IMR-90 (cell line): ENCODE measurements around the gene LRRC4C. TPM values are rescaled to one million over a fixed set of nuclear protein-coding genes. Genes with fewer than 3 reads are reported as not detected.

Experiments
- ATAC-seq: fragments of 200-7000 bp; cut with Tn5 transposase; 2 replicates; pipeline ENCODE4 v1.9.1; 2020; ENCODE audit warnings: low read depth, mild to moderate bottlenecking, moderate library complexity
- BruUV-seq: library from RNA; stranded (reverse); fragments of 400-500 nt; replicated peaks from 2 replicates; lab custom pipeline; 2021; lab: Mats Ljungman, UMichigan
- CTCF ChIA-PET: fragments of 300-600 bp; formaldehyde crosslinking; extraction: SDS; loops from one replicate; lab custom pipeline; 2021; ENCODE audit warnings: antibody characterized with exemption; lab: Yijun Ruan, JAX
- POLR2A ChIA-PET: fragments of 300-600 bp; sonication (Branson Sonifier 250); formaldehyde crosslinking; loops from one replicate; lab custom pipeline; 2022; ENCODE audit warnings: antibody characterized with exemption; ENCODE audit not compliant: unreplicated experiment; lab: Charles Lee
- DNase-seq: peaks from one replicate; pipeline ENCODE4 v3.0.0; 2013
- H2AFZ ChIP-seq: replicated peaks from 2 replicates; pipeline ENCODE3; 2013; ENCODE audit warnings: low read length, mild to moderate bottlenecking; ENCODE audit not compliant: poor library complexity
- H2AK5ac ChIP-seq: 2 replicates; pipeline ENCODE4 v1.6.1; 2013; ENCODE audit warnings: low read depth, low read length, inconsistent platforms
- H2AK9ac ChIP-seq: replicated peaks from 2 replicates; pipeline ENCODE3; 2013; ENCODE audit warnings: mild to moderate bottlenecking, low read depth, low read length, moderate library complexity; ENCODE audit not compliant: poor library complexity
- H2BK120ac ChIP-seq: 2 replicates; pipeline ENCODE4 v1.6.1; 2013; ENCODE audit warnings: low read depth, low read length, inconsistent platforms
- H2BK15ac ChIP-seq: 3 replicates; pipeline ENCODE4 v1.6.1; 2013; ENCODE audit warnings: low read depth, low read length, inconsistent platforms
- H2BK20ac ChIP-seq: 2 replicates; pipeline ENCODE4 v1.6.1; 2013; ENCODE audit warnings: low read depth, mild to moderate bottlenecking, inconsistent platforms, low read length, moderate library complexity
- H2BK5ac ChIP-seq: 2 replicates; pipeline ENCODE4 v1.6.1; 2013; ENCODE audit warnings: mild to moderate bottlenecking, low read depth, low read length, inconsistent platforms; ENCODE audit not compliant: poor library complexity, severe bottlenecking
- H3K14ac ChIP-seq: replicated peaks from 2 replicates; pipeline ENCODE4 v1.6.1; 2013; ENCODE audit warnings: low read depth, low read length, inconsistent platforms
- H3K18ac ChIP-seq: 2 replicates; pipeline ENCODE4 v1.6.1; 2013; ENCODE audit warnings: low read depth, low read length, control low read depth
- H3K23ac ChIP-seq: 2 replicates; pipeline ENCODE4 v1.6.1; 2013; ENCODE audit warnings: low read depth, low read length, inconsistent platforms
- H3K27ac ChIP-seq: 2 replicates; pipeline ENCODE4 v1.5.1; 2013; ENCODE audit warnings: mild to moderate bottlenecking, control low read depth, low read length; ENCODE audit not compliant: insufficient read depth
- H3K27me3 ChIP-seq: 2 replicates; pipeline ENCODE4 v1.6.1; 2013; ENCODE audit warnings: low read length; ENCODE audit not compliant: control insufficient read depth, insufficient read depth
- H3K36me3 ChIP-seq: 2 replicates; pipeline ENCODE4 v1.6.1; 2013; ENCODE audit warnings: low read length, mixed read lengths; ENCODE audit not compliant: control insufficient read depth, insufficient read depth
- H3K4ac ChIP-seq: 2 replicates; pipeline ENCODE4 v1.6.1; 2013; ENCODE audit warnings: low read depth, low read length, inconsistent platforms
- H3K4me1 ChIP-seq: 2 replicates; pipeline ENCODE4 v1.6.1; 2013; ENCODE audit warnings: low read length, mixed read lengths; ENCODE audit not compliant: control insufficient read depth, insufficient read depth
- H3K4me2 ChIP-seq: 2 replicates; pipeline ENCODE4 v1.6.1; 2013; ENCODE audit warnings: low read depth, mild to moderate bottlenecking, control low read depth, low read length, moderate library complexity
- H3K4me3 ChIP-seq: 2 replicates; pipeline ENCODE4 v1.5.1; 2013; ENCODE audit warnings: low read depth, mild to moderate bottlenecking, control low read depth, low read length, moderate library complexity; ENCODE audit not compliant: insufficient read depth
- H3K56ac ChIP-seq: 2 replicates; pipeline ENCODE4 v1.6.1; 2013; ENCODE audit warnings: low read length, inconsistent platforms; ENCODE audit not compliant: insufficient read depth; ENCODE audit errors: extremely low read depth
- H3K79me1 ChIP-seq, 2 experiments: 2 replicates each; pipeline ENCODE4 v1.6.1; 2013; ENCODE audit warnings: low read length in 2 of 2, inconsistent platforms in 1 of 2, low read depth in 1 of 2
- H3K9ac ChIP-seq: 2 replicates; pipeline ENCODE4 v1.6.1; 2013; ENCODE audit warnings: low read depth, low read length, control low read depth
- H3K9me1 ChIP-seq: 2 replicates; pipeline ENCODE4 v1.6.1; 2013; ENCODE audit warnings: low read length, inconsistent platforms; ENCODE audit not compliant: insufficient read depth
- H3K9me3 ChIP-seq: 2 replicates; pipeline ENCODE4 v1.6.1; 2013; ENCODE audit warnings: low read length; ENCODE audit not compliant: control insufficient read depth, insufficient read depth
- H4K20me1 ChIP-seq: 2 replicates; pipeline ENCODE4 v1.6.1; 2013; ENCODE audit warnings: low read length, inconsistent platforms; ENCODE audit not compliant: insufficient read depth
- H4K5ac ChIP-seq: 2 replicates; pipeline ENCODE4 v1.6.1; 2013; ENCODE audit warnings: mild to moderate bottlenecking, low read depth, low read length, control low read depth
- H4K8ac ChIP-seq, 2 experiments: 2 replicates each; pipeline ENCODE4 v1.6.1; 2013; ENCODE audit warnings: low read depth in 2 of 2, low read length in 2 of 2, control low read depth in 1 of 2, inconsistent platforms in 1 of 2
- H4K91ac ChIP-seq: 2 replicates; pipeline ENCODE4 v1.6.1; 2013; ENCODE audit warnings: low read depth, low read length, inconsistent platforms; ENCODE audit not compliant: insufficient read depth
- BHLHE40 ChIP-seq: fragments of 150-350 bp; IDR thresholded peaks from 2 replicates; pipeline ENCODE4 v1.6.1; 2016; ENCODE audit warnings: mild to moderate bottlenecking, low read depth, low read length
- MAZ ChIP-seq: IDR thresholded peaks from 2 replicates; pipeline ENCODE4 v1.6.1; 2012; ENCODE audit warnings: low read depth, mild to moderate bottlenecking, low read length, improper control_type of control experiment, moderate library complexity, borderline replicate concordance
- MXI1 ChIP-seq: IDR thresholded peaks from 2 replicates; pipeline ENCODE4 v1.6.1; 2012; ENCODE audit warnings: low read depth, mild to moderate bottlenecking, low read length, moderate library complexity, borderline replicate concordance
- NFE2L2 ChIP-seq: fragments of 150-350 bp; IDR thresholded peaks from 2 replicates; pipeline ENCODE4 v1.6.1; 2016; ENCODE audit warnings: low read depth, mild to moderate bottlenecking, low read length
- POLR2A ChIP-seq: IDR thresholded peaks from 2 replicates; pipeline ENCODE4 v1.6.1; 2012; ENCODE audit warnings: mild to moderate bottlenecking, low read depth, low read length
- RAD21 ChIP-seq: IDR thresholded peaks from 2 replicates; pipeline ENCODE4 v1.6.1; 2012; ENCODE audit warnings: low read length, improper control_type of control experiment
- RFX5 ChIP-seq: IDR thresholded peaks from 2 replicates; pipeline ENCODE4 v1.8.0; 2012; ENCODE audit warnings: low read depth, mild to moderate bottlenecking, low read length, moderate library complexity
- USF2 ChIP-seq: fragments of 150-350 bp; IDR thresholded peaks from 2 replicates; pipeline ENCODE4 v1.6.1; 2017; ENCODE audit warnings: mild to moderate bottlenecking, antibody characterized with exemption, low read length, low read depth
- WGBS, 2 experiments: methylation state at CpG; one replicate each; pipeline versions ENCODE4 v1.1.5 to v1.1.7; 2013; ENCODE audit warnings: missing lambda C conversion rate in 2 of 2; ENCODE audit not compliant: insufficient read length in 1 of 2; ENCODE audit errors: extremely low coverage in 2 of 2; 5-methylcytosine and 5-hydroxymethylcytosine counted together
- dilution Hi-C: fragments of 300-500 bp; cut with HindIII; formaldehyde crosslinking; loops from one replicate; pipeline ENCODE4 v1.14.3; 2018; ENCODE audit warnings: low sequenced_read_pairs; ENCODE audit not compliant: unreplicated experiment
- in situ Hi-C: fragments of 300-500 bp; cut with MboI; formaldehyde crosslinking; loops from 3 replicates; pipeline ENCODE4 v1.14.3; 2019; ENCODE audit warnings: low sequenced_read_pairs, inconsistent platforms, mixed read lengths
- intact Hi-C: fragments of 100-400 bp; cut with micrococcal nuclease; formaldehyde crosslinking; loops from 2 replicates; pipeline ENCODE4 v1.10.0; 2022
- polyA plus RNA-seq, 3 experiments: library from polyadenylated mRNA; depleted of rRNA; stranded (reverse); fragments of >200 nt; gene quantifications; 2 replicates each; pipeline ENCODE4 v1.2.3, GENCODE V29; 2012; ENCODE audit warnings: low replicate concordance in 1 of 3
- total RNA-seq: library from RNA; depleted of rRNA; stranded (reverse); fragments of >200 nt; gene quantifications from 2 replicates; pipeline ENCODE4 v1.2.3, GENCODE V29; 2012
- TF ChIP-seq, protein P1 (sequence below): fragments of 150-350 bp; IDR thresholded peaks from 2 replicates; pipeline ENCODE4 v1.6.1; 2016; ENCODE audit warnings: low read depth, mild to moderate bottlenecking, low read length, moderate library complexity, borderline replicate concordance

Gene LRRC4C
- total and polyA plus RNA-seq, 2 of the 4 experiments (the other 2 are of a cell fraction): under 0.01 to 0.03 TPM

GRCh38 chr11:41099654-41100053, 359.8 kb downstream of the LRRC4C start:
- Histone ChIP-seq H4K8ac (no peak overlapping the region), H4K91ac (no peak overlapping the region), H2BK20ac (no peak overlapping the region), H3K4me3 (no peak overlapping the region), H3K27me3 (no peaks in the 10 kb centered on the region), H3K9me1 (no peaks in the 10 kb centered on the region), H2BK15ac (no peak overlapping the region), H4K5ac (no peak overlapping the region), H2BK120ac (no peak overlapping the region), H3K9ac (no peak overlapping the region), H2AFZ (no peak overlapping the region), H3K56ac (no peak overlapping the region), H4K20me1 (no peaks in the 10 kb centered on the region), H3K4me2 (no peak overlapping the region), H2BK5ac (no peak overlapping the region), H2AK5ac (no peak overlapping the region), H3K18ac (no peak overlapping the region), H2AK9ac (no peak overlapping the region), H3K79me1 (no peaks in the 10 kb centered on the region), H3K9me3 (peaks cover 4% of the 10 kb centered on the region; the same call in 1 of the 2 replicates), H3K27ac (no peak overlapping the region), H3K4me1 (no peaks in the 10 kb centered on the region), H3K14ac (no peak overlapping the region), H3K23ac (no peak overlapping the region), H3K36me3 (no peaks in the 10 kb centered on the region), H3K4ac (no peak overlapping the region)
- dilution Hi-C loops (no loop called here), intact Hi-C loops (no loop called here), in situ Hi-C loops (no loop called here)
- ATAC-seq (no peak), DNase-seq (no peak)
- CTCF ChIA-PET: no interaction called here
- no CpG with 5 or more reads among the region's 1 CpG for WGBS, 2 experiments
- no peak for TF ChIP-seq NFE2L2
- no peak for TF ChIP-seq BHLHE40
- no peak for TF ChIP-seq POLR2A
- TF ChIP-seq RFX5: no peak
- TF ChIP-seq, protein P1, sequence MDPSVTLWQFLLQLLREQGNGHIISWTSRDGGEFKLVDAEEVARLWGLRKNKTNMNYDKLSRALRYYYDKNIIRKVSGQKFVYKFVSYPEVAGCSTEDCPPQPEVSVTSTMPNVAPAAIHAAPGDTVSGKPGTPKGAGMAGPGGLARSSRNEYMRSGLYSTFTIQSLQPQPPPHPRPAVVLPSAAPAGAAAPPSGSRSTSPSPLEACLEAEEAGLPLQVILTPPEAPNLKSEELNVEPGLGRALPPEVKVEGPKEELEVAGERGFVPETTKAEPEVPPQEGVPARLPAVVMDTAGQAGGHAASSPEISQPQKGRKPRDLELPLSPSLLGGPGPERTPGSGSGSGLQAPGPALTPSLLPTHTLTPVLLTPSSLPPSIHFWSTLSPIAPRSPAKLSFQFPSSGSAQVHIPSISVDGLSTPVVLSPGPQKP: no peak
- TF ChIP-seq MAZ: no peak
- TF ChIP-seq USF2: no peak
- TF ChIP-seq MXI1: no peak
- no peak for TF ChIP-seq RAD21
- BruUV-seq: no TSS peak
- POLR2A ChIA-PET: no interaction called here
